Fibroblast of pulmonary artery (primary cell): ENCODE data around the gene RDX.

Experiments
- DNase-seq: peaks from one replicate; pipeline ENCODE4 v3.0.0-alpha.2; 2010; ENCODE audit warnings: low read depth
- H3K4me3 ChIP-seq: replicated peaks from 2 replicates; pipeline ENCODE4 v1.5.1; 2011; ENCODE audit warnings: low read depth, mild to moderate bottlenecking, control low read depth, low read length, moderate library complexity
- TF ChIP-seq, protein P1 (sequence below): IDR thresholded peaks from 2 replicates; pipeline ENCODE4 v1.5.1; 2011; ENCODE audit warnings: mild to moderate bottlenecking, control low read depth, low read length, inconsistent platforms; ENCODE audit errors: missing control alignments

RDX gene

DNA sequence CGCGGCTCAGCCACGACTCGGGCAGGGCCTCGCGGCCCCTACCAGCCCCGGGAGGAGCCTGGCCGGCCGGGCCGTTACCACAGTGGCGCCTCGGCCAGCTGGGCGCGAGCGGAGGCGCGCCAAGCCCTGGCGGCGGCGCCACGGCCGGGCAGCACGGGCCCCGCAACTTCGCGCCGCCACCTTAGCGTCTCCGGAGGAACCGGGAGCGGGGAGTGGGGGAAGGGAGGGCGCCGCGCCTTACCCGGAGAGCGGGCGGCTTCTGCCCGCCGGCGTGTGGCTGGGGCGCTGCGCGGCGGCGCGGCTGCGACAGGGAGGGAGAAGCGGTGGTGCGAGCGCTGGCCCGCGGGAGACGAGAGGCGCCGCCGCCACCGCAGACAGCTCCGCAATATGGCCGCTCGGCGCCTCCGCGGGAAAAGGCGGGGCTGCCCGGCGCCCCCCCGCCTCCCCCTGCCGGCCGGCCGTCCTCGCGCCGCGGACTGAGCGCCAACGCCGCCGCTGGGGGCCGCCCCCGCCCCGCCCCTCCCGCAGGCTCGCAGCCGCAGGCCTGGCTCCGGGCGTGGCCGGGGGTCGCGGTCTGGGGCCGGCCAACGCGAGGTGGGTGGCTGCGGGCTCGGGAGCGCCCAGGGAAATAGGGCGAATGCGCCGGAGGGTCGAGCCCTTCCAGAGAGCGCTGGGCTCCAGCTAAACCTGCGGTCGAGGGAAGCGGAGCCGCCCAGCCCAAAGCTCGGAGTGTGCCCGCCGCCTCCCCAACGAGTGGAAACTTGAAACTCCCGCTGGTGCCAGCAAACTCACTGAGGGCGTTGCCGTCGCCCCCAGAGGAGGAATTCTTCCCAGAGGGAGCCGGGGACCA, at the start of gene RDX:
TSS of gene RDX (minus strand) at position 389 of the 850 bp plus-strand sequence. CDS start 16,922 bp downstream, outside the sequence.
- TF ChIP-seq, protein P1, sequence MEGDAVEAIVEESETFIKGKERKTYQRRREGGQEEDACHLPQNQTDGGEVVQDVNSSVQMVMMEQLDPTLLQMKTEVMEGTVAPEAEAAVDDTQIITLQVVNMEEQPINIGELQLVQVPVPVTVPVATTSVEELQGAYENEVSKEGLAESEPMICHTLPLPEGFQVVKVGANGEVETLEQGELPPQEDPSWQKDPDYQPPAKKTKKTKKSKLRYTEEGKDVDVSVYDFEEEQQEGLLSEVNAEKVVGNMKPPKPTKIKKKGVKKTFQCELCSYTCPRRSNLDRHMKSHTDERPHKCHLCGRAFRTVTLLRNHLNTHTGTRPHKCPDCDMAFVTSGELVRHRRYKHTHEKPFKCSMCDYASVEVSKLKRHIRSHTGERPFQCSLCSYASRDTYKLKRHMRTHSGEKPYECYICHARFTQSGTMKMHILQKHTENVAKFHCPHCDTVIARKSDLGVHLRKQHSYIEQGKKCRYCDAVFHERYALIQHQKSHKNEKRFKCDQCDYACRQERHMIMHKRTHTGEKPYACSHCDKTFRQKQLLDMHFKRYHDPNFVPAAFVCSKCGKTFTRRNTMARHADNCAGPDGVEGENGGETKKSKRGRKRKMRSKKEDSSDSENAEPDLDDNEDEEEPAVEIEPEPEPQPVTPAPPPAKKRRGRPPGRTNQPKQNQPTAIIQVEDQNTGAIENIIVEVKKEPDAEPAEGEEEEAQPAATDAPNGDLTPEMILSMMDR = no peak

DNA sequence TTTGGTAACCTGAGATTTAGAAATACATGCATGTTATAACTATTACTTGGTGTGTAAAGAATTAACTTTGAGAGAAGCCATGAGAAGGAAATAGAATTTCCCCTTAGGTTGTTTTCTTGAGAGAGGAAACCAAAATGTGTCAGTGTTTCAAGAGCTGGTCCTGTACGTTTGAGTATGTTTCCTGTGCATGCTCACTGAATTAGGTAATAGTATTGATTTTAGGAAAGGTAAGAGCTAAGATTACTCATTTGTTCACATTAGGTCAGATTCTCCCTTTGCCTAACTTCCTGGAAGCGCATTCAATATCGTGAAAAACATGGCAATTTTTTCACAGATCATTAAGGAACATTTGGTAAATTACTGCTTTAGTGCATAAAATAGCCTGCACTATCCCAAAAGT, 49.3 kb upstream of the RDX start:
- TF ChIP-seq, protein P1 = no peak
- H3K4me3 ChIP-seq = no peak overlapping the region
- DNase-seq = no peak

More for the DNA sequence above, at the start of gene RDX:
- DNase-seq = peak; percentile 69
- peak within 1 kb of the TSS; percentile 83 for H3K4me3 ChIP-seq

DNA sequence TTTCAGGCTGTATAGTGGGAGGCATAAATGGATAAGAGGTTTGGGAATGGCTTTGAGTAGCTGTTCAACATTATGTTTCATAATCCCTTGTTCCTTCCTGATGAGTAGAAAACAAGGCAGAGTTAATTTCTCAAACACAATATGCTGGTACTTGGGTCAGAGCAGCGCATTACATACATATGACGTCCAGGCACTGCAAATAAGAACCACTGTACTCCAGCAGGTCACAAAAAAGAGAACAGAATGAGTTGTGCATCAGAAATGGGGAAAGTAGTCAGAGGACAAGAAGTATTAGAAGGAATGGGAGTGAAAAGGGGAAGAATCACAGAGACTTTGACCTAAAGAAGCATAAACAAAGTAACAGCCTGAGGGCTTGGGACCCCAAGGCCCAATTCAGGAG, 44.0 kb upstream of the RDX start:
- TF ChIP-seq, protein P1 = no peak
- H3K4me3 ChIP-seq = no peak overlapping the region
- DNase-seq = no peak

DNA sequence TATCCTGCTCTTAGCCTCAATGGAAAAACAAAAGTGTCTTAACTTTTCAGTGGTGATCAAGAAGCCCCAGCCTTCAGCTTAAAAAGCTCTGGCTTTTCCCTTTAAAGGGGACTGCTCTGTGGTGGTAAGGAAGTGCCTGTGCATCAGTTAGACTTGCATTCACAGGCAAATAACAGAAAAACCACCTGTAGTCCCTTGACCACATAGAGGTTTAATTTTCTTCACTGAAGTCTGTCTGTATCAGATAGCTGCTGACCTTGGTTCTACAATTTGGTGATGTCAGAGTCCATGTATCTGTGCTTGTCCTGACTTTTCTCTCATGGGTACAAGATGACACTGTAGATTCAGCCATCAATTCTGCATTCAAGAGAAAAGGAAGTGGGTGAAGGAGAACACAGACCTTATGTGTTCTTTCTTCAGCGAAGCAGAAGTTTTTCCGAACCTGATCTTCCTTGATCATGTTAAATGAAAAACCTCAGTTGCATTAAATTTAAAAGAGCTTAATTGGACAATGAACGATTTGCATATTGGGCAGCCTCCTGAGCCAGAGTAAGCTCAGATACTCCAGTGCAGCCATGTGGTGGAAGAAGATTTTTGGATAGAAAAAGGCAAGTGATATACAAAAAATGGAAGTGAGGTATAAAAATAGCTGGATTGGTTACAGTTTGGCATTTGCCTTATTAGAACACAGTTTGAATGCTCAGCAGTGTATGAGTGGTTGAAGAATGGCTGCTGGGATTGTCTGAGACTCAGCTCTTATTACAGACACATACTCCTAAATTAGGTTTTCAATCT, 43.2 kb upstream of the RDX start:
- TF ChIP-seq, protein P1 = no peak
- no peak for DNase-seq
- H3K4me3 ChIP-seq = no peak overlapping the region

DNA sequence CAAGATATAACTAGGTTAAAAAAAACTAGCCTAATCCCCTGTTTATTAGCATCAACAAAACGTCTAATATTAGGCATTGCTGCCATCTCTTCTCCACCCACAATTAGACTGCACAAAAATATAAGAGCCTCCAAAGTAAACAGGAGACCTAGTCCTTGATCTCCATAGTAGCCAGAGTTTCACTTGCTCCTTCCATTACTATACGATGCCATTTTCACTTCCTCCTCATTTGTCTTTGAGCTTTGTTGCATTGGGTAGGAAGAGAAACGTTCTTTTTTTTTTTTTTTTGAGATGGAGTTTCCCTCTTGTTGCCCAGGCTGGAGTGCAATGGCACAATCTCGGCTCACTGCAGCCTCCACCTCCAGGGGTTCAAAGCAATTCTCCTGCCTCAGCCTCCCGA, 42.3 kb upstream of the RDX start:
- H3K4me3 ChIP-seq = no peak overlapping the region
- TF ChIP-seq, protein P1 = no peak
- no peak for DNase-seq

DNA sequence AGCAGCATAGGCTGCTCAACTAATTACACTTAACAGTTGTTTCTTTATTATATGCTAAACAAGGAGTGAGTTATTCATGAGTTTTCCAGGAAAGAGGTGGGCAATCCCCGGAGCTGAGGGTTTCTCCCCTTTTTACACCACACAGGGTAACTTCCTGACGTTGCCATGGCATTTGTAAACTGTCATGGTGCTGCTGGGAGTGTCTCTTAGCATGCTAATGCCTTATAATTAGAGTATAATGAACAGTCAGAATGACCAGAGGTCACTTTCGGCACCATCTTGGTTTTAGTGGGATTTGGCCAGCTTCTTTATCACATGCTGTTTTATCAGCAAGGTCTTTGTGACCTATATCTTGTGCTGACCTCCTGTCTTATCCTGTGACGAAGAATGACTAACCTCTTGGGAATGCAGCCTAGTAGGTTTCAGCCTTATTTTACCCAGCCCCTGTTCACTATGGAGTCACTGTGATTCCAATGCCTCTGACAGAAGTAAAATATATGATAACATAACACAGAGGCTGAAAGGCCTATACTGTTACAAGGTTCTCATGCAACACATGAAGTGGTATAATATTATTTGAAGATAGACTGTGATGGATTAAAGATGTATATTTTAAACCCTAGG, 41.3 kb upstream of the RDX start:
- TF ChIP-seq, protein P1 = no peak
- no peak overlapping the region for H3K4me3 ChIP-seq
- peak; percentile 40 for DNase-seq
